Ishikawa (cell line): ENCODE data around the gene UACA.

ENCODE experiments used
- CEBPB ChIP-seq: IDR thresholded peaks from 2 replicates; pipeline ENCODE4 v1.6.1; 2012
- EGR1 ChIP-seq: IDR thresholded peaks from 2 replicates; pipeline ENCODE4 v1.6.1; 2012
- EP300 ChIP-seq: IDR thresholded peaks from 2 replicates; pipeline ENCODE4 v1.6.1; 2012; ENCODE audit warnings: borderline replicate concordance
- TAF1 ChIP-seq: IDR thresholded peaks from 2 replicates; pipeline ENCODE4 v1.6.1; 2012; ENCODE audit warnings: low read depth, mild to moderate bottlenecking
- TEAD4 ChIP-seq: IDR thresholded peaks from 2 replicates; pipeline ENCODE4 v1.6.1; 2012
- YY1 ChIP-seq: IDR thresholded peaks from 2 replicates; pipeline ENCODE4 v1.6.1; 2012; ENCODE audit warnings: low read depth
- TF ChIP-seq, protein P1 (sequence below): IDR thresholded peaks from 2 replicates; pipeline ENCODE4 v1.6.1; 2012; ENCODE audit warnings: low read depth, mild to moderate bottlenecking

DNA sequence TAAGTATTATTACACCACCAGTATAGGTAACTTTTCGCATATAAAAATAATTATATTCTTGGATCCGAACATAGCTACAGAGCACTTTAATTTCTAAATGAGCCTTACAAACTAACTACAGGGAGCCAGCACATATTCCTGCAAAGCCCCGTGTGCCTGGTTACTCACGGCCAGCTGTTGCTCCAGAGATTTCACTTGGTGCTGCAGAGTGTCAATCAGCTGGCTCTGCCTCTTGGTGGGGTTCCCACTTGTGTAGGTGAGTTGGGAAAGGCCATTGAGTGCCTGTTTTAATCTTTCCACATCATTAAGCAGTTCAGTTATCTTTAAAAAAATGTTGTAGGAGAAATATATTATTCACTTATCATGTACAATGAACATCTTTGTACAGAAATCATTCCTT, 98.9 kb downstream of the UACA start:
- TF ChIP-seq TEAD4 (no peak), CEBPB (no peak), YY1 (no peak), EP300 (no peak), EGR1 (no peak), TAF1 (no peak)
- TF ChIP-seq, protein P1, sequence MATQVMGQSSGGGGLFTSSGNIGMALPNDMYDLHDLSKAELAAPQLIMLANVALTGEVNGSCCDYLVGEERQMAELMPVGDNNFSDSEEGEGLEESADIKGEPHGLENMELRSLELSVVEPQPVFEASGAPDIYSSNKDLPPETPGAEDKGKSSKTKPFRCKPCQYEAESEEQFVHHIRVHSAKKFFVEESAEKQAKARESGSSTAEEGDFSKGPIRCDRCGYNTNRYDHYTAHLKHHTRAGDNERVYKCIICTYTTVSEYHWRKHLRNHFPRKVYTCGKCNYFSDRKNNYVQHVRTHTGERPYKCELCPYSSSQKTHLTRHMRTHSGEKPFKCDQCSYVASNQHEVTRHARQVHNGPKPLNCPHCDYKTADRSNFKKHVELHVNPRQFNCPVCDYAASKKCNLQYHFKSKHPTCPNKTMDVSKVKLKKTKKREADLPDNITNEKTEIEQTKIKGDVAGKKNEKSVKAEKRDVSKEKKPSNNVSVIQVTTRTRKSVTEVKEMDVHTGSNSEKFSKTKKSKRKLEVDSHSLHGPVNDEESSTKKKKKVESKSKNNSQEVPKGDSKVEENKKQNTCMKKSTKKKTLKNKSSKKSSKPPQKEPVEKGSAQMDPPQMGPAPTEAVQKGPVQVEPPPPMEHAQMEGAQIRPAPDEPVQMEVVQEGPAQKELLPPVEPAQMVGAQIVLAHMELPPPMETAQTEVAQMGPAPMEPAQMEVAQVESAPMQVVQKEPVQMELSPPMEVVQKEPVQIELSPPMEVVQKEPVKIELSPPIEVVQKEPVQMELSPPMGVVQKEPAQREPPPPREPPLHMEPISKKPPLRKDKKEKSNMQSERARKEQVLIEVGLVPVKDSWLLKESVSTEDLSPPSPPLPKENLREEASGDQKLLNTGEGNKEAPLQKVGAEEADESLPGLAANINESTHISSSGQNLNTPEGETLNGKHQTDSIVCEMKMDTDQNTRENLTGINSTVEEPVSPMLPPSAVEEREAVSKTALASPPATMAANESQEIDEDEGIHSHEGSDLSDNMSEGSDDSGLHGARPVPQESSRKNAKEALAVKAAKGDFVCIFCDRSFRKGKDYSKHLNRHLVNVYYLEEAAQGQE = no peak
